Measurements from ENCODE around the gene CHURC1.

DNA sequence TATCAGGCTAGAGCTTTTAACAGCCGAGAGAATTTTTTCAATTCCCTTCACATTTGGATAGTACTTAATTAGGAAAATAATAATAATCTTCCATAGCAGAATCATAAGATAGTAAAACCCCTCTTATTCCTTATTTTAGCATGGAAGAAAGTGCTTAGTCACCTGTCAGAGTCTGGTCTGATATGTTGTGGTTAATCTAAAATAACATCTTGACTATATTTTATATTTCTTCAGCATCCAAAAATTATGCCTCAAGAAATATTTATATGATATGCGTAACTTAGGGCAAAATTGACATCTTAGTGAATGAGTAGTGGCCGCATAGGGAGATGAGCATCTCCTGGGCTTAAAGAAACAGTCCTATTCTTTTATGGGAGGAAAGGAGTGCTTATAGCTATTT lies 12.8 kb downstream of the CHURC1 start:
- TF ChIP-seq, protein P1, sequence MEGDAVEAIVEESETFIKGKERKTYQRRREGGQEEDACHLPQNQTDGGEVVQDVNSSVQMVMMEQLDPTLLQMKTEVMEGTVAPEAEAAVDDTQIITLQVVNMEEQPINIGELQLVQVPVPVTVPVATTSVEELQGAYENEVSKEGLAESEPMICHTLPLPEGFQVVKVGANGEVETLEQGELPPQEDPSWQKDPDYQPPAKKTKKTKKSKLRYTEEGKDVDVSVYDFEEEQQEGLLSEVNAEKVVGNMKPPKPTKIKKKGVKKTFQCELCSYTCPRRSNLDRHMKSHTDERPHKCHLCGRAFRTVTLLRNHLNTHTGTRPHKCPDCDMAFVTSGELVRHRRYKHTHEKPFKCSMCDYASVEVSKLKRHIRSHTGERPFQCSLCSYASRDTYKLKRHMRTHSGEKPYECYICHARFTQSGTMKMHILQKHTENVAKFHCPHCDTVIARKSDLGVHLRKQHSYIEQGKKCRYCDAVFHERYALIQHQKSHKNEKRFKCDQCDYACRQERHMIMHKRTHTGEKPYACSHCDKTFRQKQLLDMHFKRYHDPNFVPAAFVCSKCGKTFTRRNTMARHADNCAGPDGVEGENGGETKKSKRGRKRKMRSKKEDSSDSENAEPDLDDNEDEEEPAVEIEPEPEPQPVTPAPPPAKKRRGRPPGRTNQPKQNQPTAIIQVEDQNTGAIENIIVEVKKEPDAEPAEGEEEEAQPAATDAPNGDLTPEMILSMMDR (IDR thresholded peaks at IDR 0.05): no peak
- no peak for TF ChIP-seq ZFX (IDR thresholded peaks at IDR 0.05; ENCODE audit: borderline replicate concordance)
